HEK293T (cell line): ENCODE data around the gene SP3.

ENCODE experiments used
- ARNT ChIP-seq: fragments of 450-650 bp; IDR thresholded peaks from 2 replicates; pipeline ENCODE4 v1.6.1; 2017; ENCODE audit warnings: mild to moderate bottlenecking
- CTBP1 ChIP-seq: fragments of 450-650 bp; IDR thresholded peaks from 2 replicates; pipeline ENCODE4 v1.6.1; 2016; ENCODE audit warnings: borderline replicate concordance
- HDGF ChIP-seq: fragments of 450-650 bp; IDR thresholded peaks from 2 replicates; pipeline ENCODE4 v1.6.1; 2017; ENCODE audit warnings: antibody characterized with exemption, borderline replicate concordance
- NFRKB ChIP-seq: fragments of 450-650 bp; IDR thresholded peaks from 2 replicates; pipeline ENCODE4 v1.6.1; 2016; ENCODE audit warnings: mild to moderate bottlenecking, moderate library complexity
- PKNOX1 ChIP-seq: fragments of 450-650 bp; IDR thresholded peaks from 2 replicates; pipeline ENCODE4 v1.6.1; 2016
- SP1 ChIP-seq: fragments of 450-650 bp; IDR thresholded peaks from 2 replicates; pipeline ENCODE4 v1.6.1; 2017
- SUZ12 ChIP-seq: fragments of 450-650 bp; IDR thresholded peaks from 2 replicates; pipeline ENCODE4 v1.6.1; 2016; ENCODE audit warnings: mild to moderate bottlenecking
- TARDBP ChIP-seq: fragments of 450-650 bp; IDR thresholded peaks from 2 replicates; pipeline ENCODE4 v1.6.1; 2016
- ZNF384 ChIP-seq: fragments of 450-650 bp; IDR thresholded peaks from 2 replicates; pipeline ENCODE4 v1.6.1; 2016

- no peak for TF ChIP-seq PKNOX1
- TF ChIP-seq HDGF = no peak
- no peak for TF ChIP-seq CTBP1
- TF ChIP-seq SP1 = no peak
- no peak for TF ChIP-seq ARNT
- no peak for TF ChIP-seq TARDBP
- no peak for TF ChIP-seq SUZ12
- TF ChIP-seq NFRKB = no peak
- no peak for TF ChIP-seq ZNF384
Measured at GRCh38 chr2:173874894-173875237, 90.3 kb downstream of the SP3 start.
